Measurements from ENCODE around the gene NDNF. TPM values are rescaled to one million over a fixed set of nuclear protein-coding genes. Genes with fewer than 3 reads are reported as not detected.

NDNF gene
- total and polyA plus RNA-seq, 2 donors (not counting 3 experiments of a cell fraction or from before 2014, with no cell fraction given), result not detected

- Histone ChIP-seq H4K20me1 (replicated peaks; ENCODE audit: control insufficient read depth, extremely low read depth, insufficient read depth, low read length) (no peaks in the 10 kb centered on the region), H3K4me1 (ENCODE audit: control insufficient read depth, extremely low read depth, insufficient read depth, low read length) (no peaks in the 10 kb centered on the region), H3K9me1 (replicated peaks; ENCODE audit: control insufficient read depth, extremely low read depth, insufficient read depth, low read length) (no peaks in the 10 kb centered on the region), H3K27me3 (ENCODE audit: control insufficient read depth in 2 of 2, insufficient read depth in 2 of 2, low read length in 2 of 2) (no peaks in the 10 kb centered on the region), H3K36me3 (ENCODE audit: control insufficient read depth in 2 of 2, extremely low read depth in 1 of 2, insufficient read depth in 2 of 2, low read length in 2 of 2) (no peaks in the 10 kb centered on the region), H3K9me3 (replicated peaks; ENCODE audit: control insufficient read depth, insufficient read depth, low read length) (no peaks in the 10 kb centered on the region), H3K27ac (ENCODE audit: insufficient read depth, low read depth, low read length) (no peak overlapping the region), H3K79me2 (ENCODE audit: control insufficient read depth, insufficient read depth, low read length) (no peaks in the 10 kb centered on the region), H2AFZ (ENCODE audit: low read depth, low read length) (no peak overlapping the region), H3K4me3 (replicated peaks in 1 of 3; ENCODE audit: insufficient read depth in 1 of 3, low read depth in 1 of 3, low read length in 3 of 3) (no peak overlapping the region), H3K9ac (replicated peaks; ENCODE audit: extremely low read depth, insufficient read depth, low read length) (no peak overlapping the region), H3K4me2 (ENCODE audit: insufficient read depth, low read length) (no peak overlapping the region)
- dilution Hi-C loops (cut with MboI; ENCODE audit: extremely low pct_ligation_motif_present, low sequenced_read_pairs) (no loop called here), intact Hi-C loops (cut with micrococcal nuclease) (no loop called here)
- no TSS peak for BruUV-seq (replicated peaks)
- TF ChIP-seq POLR2A (IDR thresholded peaks at IDR 0.05; ENCODE audit: low read depth, low read length) (no peak), POLR2AphosphoS5 (IDR thresholded peaks at IDR 0.05; ENCODE audit: insufficient read depth, low read depth, low read length) (no peak), FOS (IDR thresholded peaks at IDR 0.05; ENCODE audit: borderline replicate concordance, insufficient read depth, low read length) (no peak), JUN (IDR thresholded peaks at IDR 0.05; ENCODE audit: borderline replicate concordance, insufficient read depth, insufficient read length, low read depth) (no peak), MYC (IDR thresholded peaks at IDR 0.05; ENCODE audit: low read depth, low read length) (no peak), EZH2 (IDR thresholded peaks at IDR 0.05; ENCODE audit: borderline replicate concordance, low read depth, low read length, severe bottlenecking) (no peak), GATA2 (IDR thresholded peaks at IDR 0.05; ENCODE audit: insufficient read depth, insufficient read length, low read depth, low read length) (no peak)
- TF ChIP-seq, protein P1, sequence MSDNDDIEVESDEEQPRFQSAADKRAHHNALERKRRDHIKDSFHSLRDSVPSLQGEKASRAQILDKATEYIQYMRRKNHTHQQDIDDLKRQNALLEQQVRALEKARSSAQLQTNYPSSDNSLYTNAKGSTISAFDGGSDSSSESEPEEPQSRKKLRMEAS (IDR thresholded peaks at IDR 0.05; ENCODE audit: insufficient read depth, insufficient read length), result no peak
- TF ChIP-seq, protein P2, sequence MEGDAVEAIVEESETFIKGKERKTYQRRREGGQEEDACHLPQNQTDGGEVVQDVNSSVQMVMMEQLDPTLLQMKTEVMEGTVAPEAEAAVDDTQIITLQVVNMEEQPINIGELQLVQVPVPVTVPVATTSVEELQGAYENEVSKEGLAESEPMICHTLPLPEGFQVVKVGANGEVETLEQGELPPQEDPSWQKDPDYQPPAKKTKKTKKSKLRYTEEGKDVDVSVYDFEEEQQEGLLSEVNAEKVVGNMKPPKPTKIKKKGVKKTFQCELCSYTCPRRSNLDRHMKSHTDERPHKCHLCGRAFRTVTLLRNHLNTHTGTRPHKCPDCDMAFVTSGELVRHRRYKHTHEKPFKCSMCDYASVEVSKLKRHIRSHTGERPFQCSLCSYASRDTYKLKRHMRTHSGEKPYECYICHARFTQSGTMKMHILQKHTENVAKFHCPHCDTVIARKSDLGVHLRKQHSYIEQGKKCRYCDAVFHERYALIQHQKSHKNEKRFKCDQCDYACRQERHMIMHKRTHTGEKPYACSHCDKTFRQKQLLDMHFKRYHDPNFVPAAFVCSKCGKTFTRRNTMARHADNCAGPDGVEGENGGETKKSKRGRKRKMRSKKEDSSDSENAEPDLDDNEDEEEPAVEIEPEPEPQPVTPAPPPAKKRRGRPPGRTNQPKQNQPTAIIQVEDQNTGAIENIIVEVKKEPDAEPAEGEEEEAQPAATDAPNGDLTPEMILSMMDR (IDR thresholded peaks at IDR 0.05; ENCODE audit: extremely low read depth in 1 of 2, insufficient read depth in 1 of 2, low read depth in 1 of 2, low read length in 2 of 2), result no peak
- ChIA-PET POLR2A (no interaction called here), CTCF (no interaction called here)
- FAIRE-seq, result no peak
- DNase-seq (ENCODE audit: low read depth, low spot score), result no peak
These were observed 57.8 kb downstream of the NDNF start for GRCh38 chr4:121014544-121014943.
